PFSK-1 (cell line): ENCODE data around the gene MPV17.

ENCODE experiments used
- FOXP2 ChIP-seq: optimal IDR thresholded peaks from 2 replicates; pipeline ENCODE3; 2011; ENCODE audit warnings: borderline replicate concordance, control low read depth, inconsistent platforms; ENCODE audit not compliant: insufficient read depth; ENCODE audit errors: extremely low read length, extremely low read depth
- POLR2AphosphoS5 ChIP-seq: IDR thresholded peaks from 2 replicates; pipeline ENCODE4 v1.6.1; 2012; ENCODE audit warnings: low read depth, mild to moderate bottlenecking, control low read depth, low read length, moderate library complexity
- REST ChIP-seq, 2 experiments: IDR thresholded peaks; 2 replicates each; pipeline versions ENCODE4 v1.6.1 to v1.8.0; 2011 to 2012; ENCODE audit warnings: low read depth in 2 of 2, low read length in 2 of 2, control low read depth in 1 of 2, inconsistent platforms in 1 of 2, mild to moderate bottlenecking in 1 of 2, moderate library complexity in 1 of 2; ENCODE audit not compliant: insufficient read depth in 1 of 2
- SIN3A ChIP-seq: IDR thresholded peaks from 2 replicates; pipeline ENCODE4 v1.6.1; 2012; ENCODE audit warnings: mild to moderate bottlenecking, low read length, moderate library complexity, borderline replicate concordance; ENCODE audit not compliant: insufficient read depth
- TAF1 ChIP-seq: IDR thresholded peaks from 2 replicates; pipeline ENCODE4 v1.6.1; 2012; ENCODE audit warnings: low read length, control low read depth, borderline replicate concordance; ENCODE audit not compliant: insufficient read depth

DNA sequence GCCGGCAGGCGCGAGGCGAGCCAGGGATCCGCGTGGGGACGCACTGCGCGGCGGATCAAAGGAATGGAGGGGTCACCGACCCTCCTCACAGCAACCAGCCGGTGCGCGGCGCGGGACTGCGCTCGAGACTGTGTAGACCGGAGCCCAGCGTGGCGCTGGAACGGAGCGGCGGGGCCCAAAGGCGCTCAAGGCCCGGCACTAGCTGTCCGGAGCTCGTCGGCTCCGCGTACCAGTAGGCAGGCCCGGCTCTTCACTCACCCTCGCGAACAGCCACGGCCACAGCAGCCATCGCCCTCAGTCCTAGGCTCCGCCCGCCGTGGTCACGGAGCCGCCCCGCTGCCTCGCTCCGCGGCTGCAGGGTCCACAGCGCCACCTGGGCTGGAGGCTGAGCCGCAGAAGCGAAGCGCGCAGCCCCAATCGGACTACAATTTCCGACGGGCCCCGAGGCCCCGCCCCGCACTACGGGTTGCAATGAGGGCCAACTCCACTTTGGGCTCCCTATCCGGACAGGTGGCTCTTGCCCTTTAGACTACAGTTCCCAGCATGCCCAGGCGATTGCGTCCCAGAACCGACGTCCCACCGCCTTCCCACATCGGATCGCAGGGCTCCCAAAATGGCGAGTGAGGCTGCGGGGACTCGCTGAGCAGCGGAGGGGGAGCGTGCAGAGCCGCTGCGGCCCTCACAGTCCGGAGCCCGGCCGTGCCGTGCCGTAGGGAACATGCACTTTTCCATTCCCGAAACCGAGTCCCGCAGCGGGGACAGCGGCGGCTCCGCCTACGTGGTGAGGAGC, 47.3 kb upstream of the MPV17 start, which contains the start of the genes EIF2B4 and SNX17:
- TF ChIP-seq POLR2AphosphoS5 (peak; percentile 86), TAF1 (peak; percentile 84), REST (IDR thresholded peaks at IDR 0.05; ENCODE audit: insufficient read depth in 1 of 2, low read depth in 2 of 2, low read length in 2 of 2) (peak; percentile 13 to 44; a peak in 1 of 4 replicates), SIN3A (peak; percentile 25; the same call in 1 of the 2 replicates), FOXP2 (no peak)
